Tibial artery (tissue), 4 donors: ENCODE measurements around the gene CABP4.

Experiments
- DNase-seq, 2 donors: peaks; one replicate each; pipeline ENCODE4 v3.0.0-alpha.2; 2019
- H3K27ac ChIP-seq, 2 donors: fragments of 200-600 bp; sonication (generic) in 1 of 2; 1 replicate in 1 of 2; 2 replicates in 1 of 2; pipeline ENCODE4 v1.5.1; 2018 to 2019; ENCODE audit warnings: mild to moderate bottlenecking in 1 of 2
- H3K27me3 ChIP-seq, 2 donors: fragments of 200-600 bp; sonication (generic) in 1 of 2; one replicate each; pipeline versions ENCODE4 v1.5.1 to v1.6.0; 2016 to 2019
- H3K36me3 ChIP-seq, 3 donors: fragments of 200-600 bp; sonication (generic) in 2 of 3; one replicate each; pipeline ENCODE4 v1.5.1; 2016 to 2019; ENCODE audit warnings: mild to moderate bottlenecking in 2 of 3
- H3K4me1 ChIP-seq, 4 donors: fragments of 200-600 bp; sonication (generic) in 2 of 4; 1 replicate in 3 of 4; 2 replicates in 1 of 4; pipeline ENCODE4 v1.5.1; 2016 to 2019
- H3K4me3 ChIP-seq, 2 donors: fragments of 200-600 bp; sonication (generic) in 1 of 2; 1 replicate in 1 of 2; 2 replicates in 1 of 2; pipeline ENCODE4 v1.5.1; 2018 to 2019; ENCODE audit warnings: mild to moderate bottlenecking in 2 of 2
- H3K9me3 ChIP-seq, 3 donors: fragments of 200-600 bp; sonication (generic) in 1 of 3; one replicate each; pipeline ENCODE4 v1.5.1; 2016 to 2019
- intact Hi-C: fragments of 100-400 bp; cut with DNase I; formaldehyde crosslinking; loops from one replicate; pipeline ENCODE4 v1.15.0; 2023; ENCODE audit warnings: low total_unique reads
- TF ChIP-seq, protein P1 (sequence below), 2 experiments: fragments of 200-600 bp in 1 of 2; fragments of 450-650 bp in 1 of 2; IDR thresholded peaks; one replicate each; pipeline ENCODE4 v1.5.1; 2017 to 2019; ENCODE audit warnings: antibody characterized with exemption in 2 of 2, mild to moderate bottlenecking in 1 of 2, moderate library complexity in 1 of 2

Gene CABP4

GRCh38 chr11:67432655-67433349 lies 22.4 kb upstream of the CABP4 start:
- H3K4me1 ChIP-seq = peaks cover 0 to 39% (median 26%) of the 10 kb centered on the region in 4 donors
- intact Hi-C loops = no loop called here
- no peak for DNase-seq
- no peak overlapping the region for H3K27ac ChIP-seq
- TF ChIP-seq, protein P1, sequence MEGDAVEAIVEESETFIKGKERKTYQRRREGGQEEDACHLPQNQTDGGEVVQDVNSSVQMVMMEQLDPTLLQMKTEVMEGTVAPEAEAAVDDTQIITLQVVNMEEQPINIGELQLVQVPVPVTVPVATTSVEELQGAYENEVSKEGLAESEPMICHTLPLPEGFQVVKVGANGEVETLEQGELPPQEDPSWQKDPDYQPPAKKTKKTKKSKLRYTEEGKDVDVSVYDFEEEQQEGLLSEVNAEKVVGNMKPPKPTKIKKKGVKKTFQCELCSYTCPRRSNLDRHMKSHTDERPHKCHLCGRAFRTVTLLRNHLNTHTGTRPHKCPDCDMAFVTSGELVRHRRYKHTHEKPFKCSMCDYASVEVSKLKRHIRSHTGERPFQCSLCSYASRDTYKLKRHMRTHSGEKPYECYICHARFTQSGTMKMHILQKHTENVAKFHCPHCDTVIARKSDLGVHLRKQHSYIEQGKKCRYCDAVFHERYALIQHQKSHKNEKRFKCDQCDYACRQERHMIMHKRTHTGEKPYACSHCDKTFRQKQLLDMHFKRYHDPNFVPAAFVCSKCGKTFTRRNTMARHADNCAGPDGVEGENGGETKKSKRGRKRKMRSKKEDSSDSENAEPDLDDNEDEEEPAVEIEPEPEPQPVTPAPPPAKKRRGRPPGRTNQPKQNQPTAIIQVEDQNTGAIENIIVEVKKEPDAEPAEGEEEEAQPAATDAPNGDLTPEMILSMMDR (IDR thresholded peaks at IDR 0.05) = no peak
- peaks cover 34 to 80% (median 67%) of the 10 kb centered on the region in 3 donors for H3K36me3 ChIP-seq
- H3K27me3 ChIP-seq = no peaks in the 10 kb centered on the region
- no peaks in the 10 kb centered on the region for H3K9me3 ChIP-seq
- no peak overlapping the region for H3K4me3 ChIP-seq

- Histone ChIP-seq H3K4me3 (no peak overlapping the region), H3K9me3 (no peaks in the 10 kb centered on the region), H3K36me3 (peaks cover 34 to 90% (median 75%) of the 10 kb centered on the region in 3 donors), H3K4me1 (peaks cover 0 to 35% (median 25%) of the 10 kb centered on the region in 4 donors), H3K27ac (no peak overlapping the region), H3K27me3 (no peaks in the 10 kb centered on the region)
- no peak for DNase-seq
- TF ChIP-seq, protein P1 (IDR thresholded peaks at IDR 0.05) = no peak
- intact Hi-C loops = no loop called here
These were observed 21.4 kb upstream of the CABP4 start for GRCh38 chr11:67433536-67434394.

GRCh38 chr11:67434395-67434881 lies 20.7 kb upstream of the CABP4 start:
- no peak for DNase-seq
- TF ChIP-seq, protein P1 (IDR thresholded peaks at IDR 0.05) = no peak
- H3K36me3 ChIP-seq = peaks cover 34 to 95% (median 76%) of the 10 kb centered on the region in 3 donors

GRCh38 chr11:67435031-67435726 lies 20.0 kb upstream of the CABP4 start:
- Histone ChIP-seq H3K4me3 (no peak overlapping the region), H3K27me3 (no peaks in the 10 kb centered on the region), H3K9me3 (no peaks in the 10 kb centered on the region), H3K36me3 (peaks cover 33 to 99% (median 81%) of the 10 kb centered on the region in 3 donors), H3K4me1 (peaks cover 0 to 33% (median 18%) of the 10 kb centered on the region in 4 donors), H3K27ac (peak overlapping the region; percentile 60 to 71)
- TF ChIP-seq, protein P1 (IDR thresholded peaks at IDR 0.05) = no peak
- DNase-seq = no peak
- intact Hi-C loops = no loop called here

More at GRCh38 chr11:67434395-67434881, 20.7 kb upstream of the CABP4 start:
- Histone ChIP-seq H3K4me3 (no peak overlapping the region), H3K27me3 (no peaks in the 10 kb centered on the region), H3K4me1 (peaks cover 0 to 33% (median 20%) of the 10 kb centered on the region in 4 donors), H3K9me3 (no peaks in the 10 kb centered on the region), H3K27ac (peak overlapping the region in 1 of 2 donors; percentile 71)
- intact Hi-C loops = no loop called here

DNA sequence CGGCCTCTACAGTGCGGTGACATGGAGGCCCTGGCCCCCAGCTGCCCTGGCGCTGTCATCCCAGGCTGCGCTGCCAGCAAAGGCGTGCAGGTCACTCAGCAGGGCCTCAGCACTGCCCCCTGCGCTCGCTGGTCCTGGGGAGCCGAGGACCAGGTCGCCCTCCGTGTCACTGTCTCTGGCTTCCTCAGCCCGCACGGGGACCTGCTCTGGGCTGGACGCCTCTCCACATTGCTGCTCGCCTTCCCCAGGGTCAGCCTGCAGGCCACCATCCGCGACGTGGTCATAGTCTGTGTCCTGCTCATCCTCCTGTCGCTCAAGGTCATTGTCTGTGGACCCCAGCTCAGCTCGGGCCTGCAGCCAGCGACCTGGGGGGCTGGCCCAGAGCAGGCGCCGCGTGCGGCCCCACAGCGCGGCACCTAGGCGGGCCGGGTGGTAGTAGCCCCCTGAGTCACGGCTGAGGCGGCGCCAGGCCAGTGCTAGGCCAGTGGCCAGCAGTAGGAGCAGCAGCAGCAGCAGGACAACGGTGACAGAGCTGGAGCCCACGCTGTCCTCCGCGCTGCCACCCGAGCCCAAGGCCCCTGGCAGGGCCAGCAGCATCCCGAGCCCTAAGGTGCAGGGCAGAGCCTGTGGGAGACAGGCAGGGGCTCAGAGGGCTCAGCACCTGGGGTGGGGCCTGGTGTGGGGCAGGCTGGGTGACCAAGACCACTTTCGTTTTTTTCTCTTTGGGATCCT lies 19.3 kb upstream of the CABP4 start:
- H3K27me3 ChIP-seq = no peaks in the 10 kb centered on the region
- TF ChIP-seq, protein P1 (IDR thresholded peaks at IDR 0.05) = no peak
- H3K4me1 ChIP-seq = peaks cover 0 to 39% (median 23%) of the 10 kb centered on the region in 4 donors
- DNase-seq = peak in 1 of 2 donors; percentile 66
- peaks cover 26 to 99% (median 83%) of the 10 kb centered on the region in 3 donors for H3K36me3 ChIP-seq
- no peaks in the 10 kb centered on the region for H3K9me3 ChIP-seq
- intact Hi-C loops = no loop called here
- H3K27ac ChIP-seq = peak overlapping the region; percentile 60 to 71
- no peak overlapping the region for H3K4me3 ChIP-seq
